ENCODE measurements around the gene SEMA5A. TPM values are rescaled to one million over a fixed set of nuclear protein-coding genes. Genes with fewer than 3 reads are reported as not detected.
A peak's percentile ranks its signal among the peaks of the same experiment; 100 is the strongest.

SEMA5A gene
- total and polyA plus RNA-seq, 2 of the 13 experiments (the other 11 are each of a cell fraction or from before 2014, with no cell fraction given): 0.01 TPM; not detected in 1

DNA sequence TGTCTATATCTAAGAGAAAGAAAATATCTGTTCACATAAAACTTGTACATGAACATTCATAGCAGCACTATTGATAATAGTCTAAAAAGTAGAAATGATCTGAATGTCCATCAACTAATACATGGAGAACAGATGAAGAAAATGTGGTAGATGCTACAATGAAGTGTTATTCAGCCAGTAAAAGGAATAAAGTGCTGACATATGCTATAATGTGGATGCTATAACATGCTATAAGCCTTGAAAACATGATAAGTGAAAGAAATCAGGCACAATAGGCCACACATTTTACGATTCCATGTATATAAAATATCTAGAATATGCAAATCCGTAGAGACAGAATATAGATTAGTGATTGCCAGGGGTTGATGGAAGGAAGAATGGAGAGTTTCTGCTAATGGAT lies 146.8 kb downstream of the SEMA5A start:
- Histone ChIP-seq H3K9ac (ENCODE audit: insufficient read depth, low read depth, low read length) (no peak overlapping the region), H4K20me1 (ENCODE audit: insufficient read depth, low read length) (no peaks in the 10 kb centered on the region), H3K4me2 (ENCODE audit: low read depth, low read length) (no peak overlapping the region), H3K4me3 (replicated peaks in 1 of 3; ENCODE audit: insufficient read depth in 1 of 3, low read depth in 2 of 3, low read length in 3 of 3) (no peak overlapping the region), H3K4me1 (ENCODE audit: insufficient read depth, low read length) (no peaks in the 10 kb centered on the region), H2AFZ (ENCODE audit: low read length) (no peak overlapping the region), H3K27me3 (ENCODE audit: control insufficient read depth in 1 of 2, insufficient read depth in 2 of 2, low read length in 2 of 2) (no peaks in the 10 kb centered on the region), H3K79me2 (ENCODE audit: insufficient read depth, low read length) (no peaks in the 10 kb centered on the region), H3K36me3 (replicated peaks in 1 of 2; ENCODE audit: control insufficient read depth in 1 of 2, insufficient read depth in 2 of 2, low read length in 2 of 2) (no peaks in the 10 kb centered on the region), H3K27ac (ENCODE audit: extremely low read length, insufficient read depth, low read length) (no peak overlapping the region), H3K9me3 (ENCODE audit: low read length) (no peaks in the 10 kb centered on the region)
- no TSS peak for BruUV-seq (replicated peaks)
- ATAC-seq (no peak), DNase-seq (ENCODE audit: low spot score) (no peak), FAIRE-seq (no peak)
- CTCF ChIA-PET (ENCODE audit: low intra/inter-chr PET ratio, low total read pairs): no interaction called here
- TF ChIP-seq NRL (CRISPR knock-in tag; IDR thresholded peaks at IDR 0.05; ENCODE audit: borderline replicate concordance) (no peak), MAFK (conservative IDR thresholded peaks at IDR 0.05 in 1 of 2, IDR thresholded peaks at IDR 0.05 in 1 of 2; ENCODE audit: low read length in 2 of 2) (peak; percentile 79 to 91), MAFF (IDR thresholded peaks at IDR 0.05; ENCODE audit: low read depth, low read length) (peak; percentile 88)
- WGBS (ENCODE audit: low lambda C conversion rate): 2% methylated on average over 2 of the region's 2 CpGs
- POLR2A ChIA-PET: no interaction called here
- in situ Hi-C loops (cut with HindIII; ENCODE audit: extremely low pct_ligation_motif_present, low pct_unique_long_range_greater_than_20kb): no loop called here
- intact Hi-C loops (cut with micrococcal nuclease; ENCODE audit: unreplicated experiment): no loop called here

DNA sequence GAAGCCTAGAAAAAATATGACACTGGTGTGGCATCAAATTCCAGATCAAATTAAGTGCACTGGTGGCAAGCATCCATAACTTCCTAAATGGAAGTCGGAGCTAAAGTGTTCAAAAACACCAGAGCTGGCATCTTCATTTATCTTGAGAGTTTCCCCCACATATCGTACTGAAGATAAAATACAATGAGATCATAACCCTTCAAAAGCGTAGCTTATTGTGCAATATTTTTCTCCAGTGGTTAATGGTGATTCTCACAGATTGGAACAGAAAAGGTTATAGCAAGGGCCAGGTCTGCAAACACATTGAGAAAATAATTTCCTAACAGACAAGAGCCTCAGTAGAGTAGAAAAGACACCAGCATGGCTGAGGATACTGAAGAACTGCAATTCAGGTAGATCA lies 147.6 kb downstream of the SEMA5A start:
- Histone ChIP-seq H3K4me2 (ENCODE audit: low read depth, low read length) (no peak overlapping the region), H3K79me2 (ENCODE audit: insufficient read depth, low read length) (no peaks in the 10 kb centered on the region), H4K20me1 (ENCODE audit: insufficient read depth, low read length) (no peaks in the 10 kb centered on the region), H3K4me1 (ENCODE audit: insufficient read depth, low read length) (no peaks in the 10 kb centered on the region), H3K9me3 (ENCODE audit: low read length) (no peaks in the 10 kb centered on the region), H3K27me3 (ENCODE audit: control insufficient read depth in 1 of 2, insufficient read depth in 2 of 2, low read length in 2 of 2) (no peaks in the 10 kb centered on the region), H2AFZ (ENCODE audit: low read length) (no peak overlapping the region), H3K4me3 (replicated peaks in 1 of 3; ENCODE audit: insufficient read depth in 1 of 3, low read depth in 2 of 3, low read length in 3 of 3) (no peak overlapping the region), H3K27ac (ENCODE audit: extremely low read length, insufficient read depth, low read length) (no peak overlapping the region), H3K36me3 (replicated peaks in 1 of 2; ENCODE audit: control insufficient read depth in 1 of 2, insufficient read depth in 2 of 2, low read length in 2 of 2) (no peaks in the 10 kb centered on the region), H3K9ac (ENCODE audit: insufficient read depth, low read depth, low read length) (no peak overlapping the region)
- BruUV-seq (replicated peaks): no TSS peak
- no peak for ATAC-seq
- in situ Hi-C loops (cut with HindIII; ENCODE audit: extremely low pct_ligation_motif_present, low pct_unique_long_range_greater_than_20kb): no loop called here
- FAIRE-seq: no peak
- intact Hi-C loops (cut with micrococcal nuclease; ENCODE audit: unreplicated experiment): no loop called here
- POLR2A ChIA-PET: no interaction called here
- TF ChIP-seq, protein P1, sequence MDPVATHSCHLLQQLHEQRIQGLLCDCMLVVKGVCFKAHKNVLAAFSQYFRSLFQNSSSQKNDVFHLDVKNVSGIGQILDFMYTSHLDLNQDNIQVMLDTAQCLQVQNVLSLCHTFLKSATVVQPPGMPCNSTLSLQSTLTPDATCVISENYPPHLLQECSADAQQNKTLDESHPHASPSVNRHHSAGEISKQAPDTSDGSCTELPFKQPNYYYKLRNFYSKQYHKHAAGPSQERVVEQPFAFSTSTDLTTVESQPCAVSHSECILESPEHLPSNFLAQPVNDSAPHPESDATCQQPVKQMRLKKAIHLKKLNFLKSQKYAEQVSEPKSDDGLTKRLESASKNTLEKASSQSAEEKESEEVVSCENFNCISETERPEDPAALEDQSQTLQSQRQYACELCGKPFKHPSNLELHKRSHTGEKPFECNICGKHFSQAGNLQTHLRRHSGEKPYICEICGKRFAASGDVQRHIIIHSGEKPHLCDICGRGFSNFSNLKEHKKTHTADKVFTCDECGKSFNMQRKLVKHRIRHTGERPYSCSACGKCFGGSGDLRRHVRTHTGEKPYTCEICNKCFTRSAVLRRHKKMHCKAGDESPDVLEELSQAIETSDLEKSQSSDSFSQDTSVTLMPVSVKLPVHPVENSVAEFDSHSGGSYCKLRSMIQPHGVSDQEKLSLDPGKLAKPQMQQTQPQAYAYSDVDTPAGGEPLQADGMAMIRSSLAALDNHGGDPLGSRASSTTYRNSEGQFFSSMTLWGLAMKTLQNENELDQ (CRISPR knock-in tag; IDR thresholded peaks at IDR 0.05; ENCODE audit: borderline replicate concordance): no peak
- TF ChIP-seq, protein P2, sequence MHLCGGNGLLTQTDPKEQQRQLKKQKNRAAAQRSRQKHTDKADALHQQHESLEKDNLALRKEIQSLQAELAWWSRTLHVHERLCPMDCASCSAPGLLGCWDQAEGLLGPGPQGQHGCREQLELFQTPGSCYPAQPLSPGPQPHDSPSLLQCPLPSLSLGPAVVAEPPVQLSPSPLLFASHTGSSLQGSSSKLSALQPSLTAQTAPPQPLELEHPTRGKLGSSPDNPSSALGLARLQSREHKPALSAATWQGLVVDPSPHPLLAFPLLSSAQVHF (CRISPR knock-in tag; IDR thresholded peaks at IDR 0.05): no peak
- TF ChIP-seq RORA (CRISPR knock-in tag; IDR thresholded peaks at IDR 0.05) (no peak), CEBPB (IDR thresholded peaks at IDR 0.05; ENCODE audit: borderline replicate concordance, low read depth, low read length) (peak; percentile 56; the same call in 1 of the 2 replicates), CCDC6 (CRISPR knock-in tag; IDR thresholded peaks at IDR 0.05) (no peak), ZNF33A (CRISPR knock-in tag; IDR thresholded peaks at IDR 0.05; ENCODE audit: borderline replicate concordance) (no peak)
- TF ChIP-seq, protein P3, sequence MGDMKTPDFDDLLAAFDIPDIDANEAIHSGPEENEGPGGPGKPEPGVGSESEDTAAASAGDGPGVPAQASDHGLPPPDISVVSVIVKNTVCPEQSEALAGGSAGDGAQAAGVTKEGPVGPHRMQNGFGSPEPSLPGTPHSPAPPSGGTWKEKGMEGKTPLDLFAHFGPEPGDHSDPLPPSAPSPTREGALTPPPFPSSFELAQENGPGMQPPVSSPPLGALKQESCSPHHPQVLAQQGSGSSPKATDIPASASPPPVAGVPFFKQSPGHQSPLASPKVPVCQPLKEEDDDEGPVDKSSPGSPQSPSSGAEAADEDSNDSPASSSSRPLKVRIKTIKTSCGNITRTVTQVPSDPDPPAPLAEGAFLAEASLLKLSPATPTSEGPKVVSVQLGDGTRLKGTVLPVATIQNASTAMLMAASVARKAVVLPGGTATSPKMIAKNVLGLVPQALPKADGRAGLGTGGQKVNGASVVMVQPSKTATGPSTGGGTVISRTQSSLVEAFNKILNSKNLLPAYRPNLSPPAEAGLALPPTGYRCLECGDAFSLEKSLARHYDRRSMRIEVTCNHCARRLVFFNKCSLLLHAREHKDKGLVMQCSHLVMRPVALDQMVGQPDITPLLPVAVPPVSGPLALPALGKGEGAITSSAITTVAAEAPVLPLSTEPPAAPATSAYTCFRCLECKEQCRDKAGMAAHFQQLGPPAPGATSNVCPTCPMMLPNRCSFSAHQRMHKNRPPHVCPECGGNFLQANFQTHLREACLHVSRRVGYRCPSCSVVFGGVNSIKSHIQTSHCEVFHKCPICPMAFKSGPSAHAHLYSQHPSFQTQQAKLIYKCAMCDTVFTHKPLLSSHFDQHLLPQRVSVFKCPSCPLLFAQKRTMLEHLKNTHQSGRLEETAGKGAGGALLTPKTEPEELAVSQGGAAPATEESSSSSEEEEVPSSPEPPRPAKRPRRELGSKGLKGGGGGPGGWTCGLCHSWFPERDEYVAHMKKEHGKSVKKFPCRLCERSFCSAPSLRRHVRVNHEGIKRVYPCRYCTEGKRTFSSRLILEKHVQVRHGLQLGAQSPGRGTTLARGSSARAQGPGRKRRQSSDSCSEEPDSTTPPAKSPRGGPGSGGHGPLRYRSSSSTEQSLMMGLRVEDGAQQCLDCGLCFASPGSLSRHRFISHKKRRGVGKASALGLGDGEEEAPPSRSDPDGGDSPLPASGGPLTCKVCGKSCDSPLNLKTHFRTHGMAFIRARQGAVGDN (CRISPR knock-in tag; IDR thresholded peaks at IDR 0.05): no peak
- CTCF ChIA-PET (ENCODE audit: low intra/inter-chr PET ratio, low total read pairs): no interaction called here
- DNase-seq (ENCODE audit: low spot score): no peak
- 4% methylated on average over 3 of the region's 3 CpGs for WGBS (ENCODE audit: low lambda C conversion rate)
